ENCODE results near the gene SHROOM1. TPM values are rescaled to one million over a fixed set of nuclear protein-coding genes. Genes with fewer than 3 reads are reported as not detected.

The SHROOM1 gene
- total RNA-seq, 2 donors from 2014 or later = 5.2 to 6.8 TPM

DNA sequence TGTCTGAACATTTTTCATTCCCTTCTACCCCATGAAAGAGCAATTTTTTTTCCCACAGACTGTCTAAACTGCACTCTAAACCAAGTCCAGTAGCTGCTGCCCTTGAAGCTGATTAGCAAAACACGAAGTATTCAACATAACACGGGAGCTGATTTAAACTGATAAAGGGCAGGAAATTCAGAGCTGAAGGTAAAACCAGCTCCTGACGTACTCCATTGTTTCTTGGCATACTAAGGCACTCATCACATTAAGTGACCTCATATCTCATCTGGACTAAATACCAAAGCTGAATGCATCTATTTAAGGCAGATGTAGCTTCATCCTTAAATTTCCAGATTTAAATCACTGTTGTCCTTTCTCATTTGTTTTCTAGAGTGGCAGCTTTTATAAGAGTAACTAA, 23.9 kb upstream of the SHROOM1 start:
- intact Hi-C loops (cut with DNase I) = no loop called here
- DNase-seq (ENCODE audit: low spot score) = no peak

DNA sequence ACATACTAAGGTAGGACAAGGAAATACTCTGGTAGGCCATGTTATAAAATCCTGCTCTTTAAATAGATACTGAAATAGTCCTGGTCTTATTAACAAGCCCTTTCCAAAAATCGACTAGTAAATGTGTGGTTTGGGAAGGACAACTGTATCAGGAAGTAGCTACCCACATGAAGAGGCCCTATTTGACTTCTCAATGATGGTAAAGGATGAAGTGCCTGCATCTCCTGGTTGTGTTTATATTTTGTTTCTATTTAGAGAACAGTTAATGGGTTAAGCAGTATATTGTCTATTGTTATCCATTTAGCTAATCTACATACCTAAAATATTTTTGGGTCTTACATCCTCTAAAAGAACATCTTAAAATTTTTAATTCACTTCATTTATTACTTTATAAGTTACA, 23.3 kb upstream of the SHROOM1 start:
- intact Hi-C loops (cut with DNase I) = no loop called here
- DNase-seq (ENCODE audit: low spot score) = no peak

DNA sequence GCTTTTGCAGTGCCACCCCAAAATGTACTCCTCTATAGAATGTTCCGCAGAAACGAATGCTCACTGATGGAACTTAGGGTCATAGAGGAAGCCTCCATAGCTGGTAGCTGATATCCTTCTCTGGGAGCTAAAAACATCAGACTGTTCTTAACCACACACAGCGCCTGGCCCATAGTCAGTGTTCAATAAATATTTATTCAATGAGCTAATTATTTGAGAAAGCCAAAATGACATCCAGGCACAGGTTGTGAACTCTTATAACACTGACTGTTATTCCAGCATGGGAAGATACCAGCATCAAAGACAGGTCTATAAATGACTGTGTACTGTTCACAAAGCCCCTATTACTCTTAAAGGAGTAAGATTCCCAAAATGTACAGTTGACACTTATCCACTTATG, 22.9 kb upstream of the SHROOM1 start:
- DNase-seq (ENCODE audit: low spot score) = no peak
- intact Hi-C loops (cut with DNase I) = no loop called here

DNA sequence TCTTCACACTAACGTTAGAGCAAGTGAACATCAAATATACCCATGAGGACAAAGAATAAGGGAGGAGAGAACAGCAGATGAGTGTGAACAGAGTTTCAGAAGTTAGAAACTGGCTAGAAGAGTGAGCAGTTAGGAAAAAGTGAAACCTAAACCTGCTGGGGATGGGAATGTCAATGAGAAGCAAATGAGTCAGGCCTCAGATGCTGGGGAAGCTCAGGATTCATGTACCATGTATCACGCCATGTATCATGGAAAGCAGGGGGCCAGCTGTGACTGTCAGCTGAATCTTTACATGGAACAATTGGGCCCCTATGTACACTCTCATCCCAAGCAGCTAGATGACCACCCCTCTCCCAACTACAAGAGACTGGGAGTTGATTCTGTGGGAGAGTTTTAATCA, 19.6 kb upstream of the SHROOM1 start:
- no peak for DNase-seq (ENCODE audit: low spot score)
- intact Hi-C loops (cut with DNase I) = no loop called here

DNA sequence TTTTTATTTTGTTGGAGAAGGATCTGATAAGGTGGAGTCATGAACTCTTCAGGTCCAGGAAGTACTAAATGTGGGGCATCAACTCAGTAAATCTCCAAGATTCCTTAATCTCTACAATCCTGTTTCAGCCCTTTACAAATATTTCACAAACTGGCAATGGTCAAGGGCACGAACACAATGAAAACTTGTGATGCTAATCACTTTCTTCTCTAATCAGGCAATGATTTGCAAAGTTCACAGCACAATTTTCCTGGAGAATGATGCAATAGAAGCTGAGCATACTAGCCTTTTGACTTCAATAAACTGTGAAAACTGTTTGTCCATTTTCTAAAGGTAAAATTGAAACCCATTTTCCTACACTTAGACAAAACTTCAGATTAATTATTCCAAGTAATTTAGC, 18.9 kb upstream of the SHROOM1 start:
- DNase-seq (ENCODE audit: low spot score) = no peak
- intact Hi-C loops (cut with DNase I) = no loop called here

DNA sequence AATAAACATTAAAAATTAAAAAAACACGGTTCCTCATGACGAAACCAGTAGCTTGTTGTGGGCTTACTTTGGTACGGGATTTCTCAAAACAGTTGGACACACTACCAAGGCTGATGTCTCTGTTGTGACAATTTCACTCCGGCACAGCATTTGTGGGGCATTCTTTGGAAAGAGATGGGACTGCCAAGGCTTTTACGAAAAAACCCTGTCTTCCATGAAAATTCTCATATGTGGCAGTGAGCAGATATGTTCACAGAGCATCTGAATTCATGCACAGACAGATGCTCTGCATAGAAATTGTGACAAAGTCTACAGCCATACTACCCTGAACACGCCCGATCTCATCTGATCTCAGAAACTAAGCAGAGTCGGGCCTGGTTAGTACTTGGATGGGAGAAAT, 17.8 kb upstream of the SHROOM1 start:
- DNase-seq (ENCODE audit: low spot score) = no peak
- intact Hi-C loops (cut with DNase I) = no loop called here

DNA sequence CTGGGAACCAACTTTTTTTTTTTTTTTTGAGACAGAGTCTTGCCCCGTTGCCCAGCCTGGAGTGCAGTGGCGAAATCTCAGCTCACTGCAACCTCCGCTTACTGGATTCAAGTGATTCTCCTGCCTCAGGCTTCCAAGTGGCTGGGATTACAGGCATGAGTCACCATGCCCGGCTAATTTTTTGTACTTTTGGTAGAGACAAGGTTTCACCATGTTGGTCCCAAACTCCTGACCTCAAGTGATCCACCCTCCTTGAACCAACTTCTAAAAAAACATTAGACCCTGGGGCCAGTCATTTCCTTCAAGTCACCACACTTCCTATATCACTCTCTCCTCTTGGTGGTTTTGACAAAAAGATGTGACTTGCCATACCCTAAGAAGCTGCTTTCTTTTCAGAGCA, 10.9 kb upstream of the SHROOM1 start:
- intact Hi-C loops (cut with DNase I) = no loop called here
- no peak for DNase-seq (ENCODE audit: low spot score)

DNA sequence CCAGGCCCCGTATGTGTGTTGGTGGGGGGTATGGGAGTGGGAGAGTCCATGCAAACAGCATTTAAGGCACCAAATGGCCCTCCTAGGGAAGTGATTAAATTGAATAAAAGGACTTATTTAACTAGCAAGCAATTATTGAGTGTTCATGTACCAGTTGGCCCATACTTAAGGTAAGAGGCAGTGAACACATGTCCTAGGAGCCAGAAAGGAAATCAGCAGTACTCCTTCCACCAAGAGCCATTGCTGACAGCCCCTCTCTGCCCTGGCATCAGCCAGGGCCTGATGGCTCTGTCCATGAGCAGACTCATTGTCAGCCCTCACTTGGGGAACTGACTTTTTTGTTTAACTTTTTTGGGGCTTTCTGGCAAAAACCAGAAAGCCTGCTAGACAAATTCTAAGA, 10.4 kb upstream of the SHROOM1 start:
- no peak for DNase-seq (ENCODE audit: low spot score)
- intact Hi-C loops (cut with DNase I) = no loop called here

DNA sequence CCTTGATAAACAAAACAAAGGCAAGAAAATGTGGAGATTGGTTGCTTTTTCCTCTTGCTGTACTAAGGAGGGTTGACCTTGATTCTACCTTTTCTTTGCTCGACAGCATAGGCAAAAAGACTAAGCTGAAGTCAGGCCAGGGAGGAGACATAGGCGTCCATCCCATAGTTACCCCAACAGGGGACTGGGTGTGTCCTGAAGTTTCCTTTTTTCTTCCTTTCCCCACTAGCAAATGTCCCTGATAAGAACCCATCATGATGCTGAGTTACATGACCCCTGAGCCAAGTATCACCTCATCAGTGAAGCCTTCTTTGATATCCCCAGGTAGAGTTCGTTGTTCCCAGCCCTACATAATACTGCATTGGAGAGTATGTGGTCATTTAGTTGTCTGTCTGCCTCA, 9.9 kb upstream of the SHROOM1 start:
- DNase-seq (ENCODE audit: low spot score) = no peak
- intact Hi-C loops (cut with DNase I) = no loop called here

DNA sequence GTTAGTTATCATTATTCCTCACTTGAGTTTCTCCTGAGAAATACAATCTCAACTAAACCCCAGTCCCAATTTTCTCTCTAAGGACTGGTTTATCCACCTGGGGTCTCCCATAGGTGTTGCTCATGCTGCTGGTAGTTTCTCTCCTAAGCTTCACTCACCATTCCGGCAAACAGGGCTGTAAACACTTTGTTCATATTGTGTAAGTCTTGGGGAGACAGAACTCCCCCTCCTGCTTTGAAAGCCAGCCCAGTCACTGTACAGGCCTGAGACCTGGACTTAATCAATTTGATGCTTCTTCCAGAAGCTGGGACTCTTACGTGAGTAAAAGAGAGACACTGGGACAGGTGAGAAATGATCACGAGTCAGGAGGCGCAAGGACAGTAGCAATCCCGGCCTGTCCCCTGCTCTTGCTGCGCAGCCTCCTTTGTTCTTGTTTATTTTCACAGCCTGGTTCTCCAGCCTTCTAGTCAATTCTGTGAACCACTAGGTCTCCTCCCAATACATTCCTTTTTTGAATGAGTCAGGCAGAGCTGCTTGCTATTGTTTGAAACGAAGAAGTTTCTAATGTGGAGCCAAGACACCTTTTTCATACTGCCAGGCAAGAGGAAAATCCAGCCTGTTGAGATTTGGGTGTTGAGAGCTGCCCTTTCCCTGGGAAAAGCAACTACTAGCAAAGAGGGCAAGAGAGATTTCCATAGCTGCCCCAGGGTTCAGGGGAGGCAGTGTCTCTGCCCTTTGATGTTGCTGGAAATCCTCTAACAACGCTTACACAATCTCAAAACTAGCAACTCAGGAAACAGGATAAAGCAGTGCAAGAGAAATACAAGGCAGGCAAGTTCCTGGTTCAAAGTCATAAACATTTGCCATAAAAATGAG, 9.2 kb upstream of the SHROOM1 start:
- intact Hi-C loops (cut with DNase I) = no loop called here
- no peak for DNase-seq (ENCODE audit: low spot score)

DNA sequence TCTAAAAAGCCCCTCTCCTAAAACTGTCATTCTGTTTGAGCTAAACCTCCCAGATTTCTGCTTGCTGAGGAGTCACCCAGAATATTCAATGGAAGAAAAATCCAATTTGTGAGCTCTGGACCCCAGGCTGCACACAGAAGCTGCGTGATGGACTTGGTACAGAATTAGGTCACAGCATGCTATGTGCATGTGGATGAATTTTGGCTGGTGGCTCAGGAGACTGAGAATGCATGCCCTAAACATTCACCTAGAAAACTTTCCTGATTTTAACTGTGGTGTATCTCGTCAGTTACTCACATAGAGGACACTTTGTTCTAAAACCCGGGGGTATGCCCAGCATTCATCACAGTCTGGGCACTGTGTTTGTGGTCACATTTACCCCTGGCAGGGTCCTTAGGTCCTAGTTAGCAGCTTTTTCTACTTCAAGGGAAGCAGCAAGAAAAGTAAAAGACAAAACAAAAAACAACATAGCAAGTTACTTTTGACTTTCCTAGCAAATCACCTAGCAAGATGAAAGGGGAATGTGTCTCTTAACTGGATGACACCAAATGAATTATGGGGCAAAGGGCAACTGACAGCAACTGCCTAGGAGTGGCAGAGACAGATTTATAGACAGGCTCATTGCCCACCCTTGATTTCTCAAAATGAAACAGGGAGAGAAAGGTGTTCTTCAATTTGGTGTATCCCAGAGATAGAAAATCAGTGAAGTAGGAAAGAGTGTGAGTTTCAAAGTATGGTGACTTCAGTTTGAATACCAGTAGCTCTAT, 8.3 kb upstream of the SHROOM1 start:
- intact Hi-C loops (cut with DNase I) = no loop called here
- no peak for DNase-seq (ENCODE audit: low spot score)

DNA sequence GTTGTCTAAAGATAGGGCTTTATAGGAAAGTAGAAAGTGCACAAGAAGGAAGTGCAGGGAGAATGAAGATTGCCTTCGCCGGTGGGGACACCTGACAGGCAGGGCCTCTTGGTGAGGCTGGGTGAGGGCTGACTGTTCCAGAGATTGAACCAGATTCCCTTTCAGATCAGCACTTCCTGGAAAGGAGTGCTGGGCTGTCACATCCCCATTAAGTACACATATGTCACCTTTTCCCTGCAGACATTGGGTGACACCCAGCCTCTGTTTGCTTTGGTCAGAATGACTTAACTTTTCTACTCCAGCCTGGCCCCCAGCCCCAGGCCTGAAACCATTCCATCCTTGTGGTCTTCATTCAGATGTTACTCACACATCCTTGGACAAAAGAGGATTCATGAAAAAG, 7.4 kb upstream of the SHROOM1 start:
- intact Hi-C loops (cut with DNase I) = no loop called here
- DNase-seq (ENCODE audit: low spot score) = no peak

DNA sequence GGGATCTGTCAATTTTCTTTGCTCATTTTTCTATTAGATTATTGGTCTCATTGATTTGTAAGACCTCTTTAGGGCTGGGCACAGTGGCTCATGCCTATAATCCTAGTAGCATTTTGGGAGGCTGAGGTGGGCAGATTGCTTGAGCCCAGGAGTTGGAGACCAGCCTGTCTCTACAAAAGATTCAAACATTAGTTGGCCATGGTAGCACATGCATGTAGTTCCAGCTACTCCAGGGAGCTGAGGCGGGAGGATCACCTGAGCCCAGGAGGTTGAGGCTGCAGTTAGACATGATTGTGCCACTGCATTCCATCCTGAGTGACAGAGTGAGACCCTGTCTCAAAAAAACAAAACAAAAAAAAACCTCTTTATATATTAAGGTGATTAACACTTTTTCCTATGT, 6.4 kb upstream of the SHROOM1 start:
- DNase-seq (ENCODE audit: low spot score) = no peak

DNA sequence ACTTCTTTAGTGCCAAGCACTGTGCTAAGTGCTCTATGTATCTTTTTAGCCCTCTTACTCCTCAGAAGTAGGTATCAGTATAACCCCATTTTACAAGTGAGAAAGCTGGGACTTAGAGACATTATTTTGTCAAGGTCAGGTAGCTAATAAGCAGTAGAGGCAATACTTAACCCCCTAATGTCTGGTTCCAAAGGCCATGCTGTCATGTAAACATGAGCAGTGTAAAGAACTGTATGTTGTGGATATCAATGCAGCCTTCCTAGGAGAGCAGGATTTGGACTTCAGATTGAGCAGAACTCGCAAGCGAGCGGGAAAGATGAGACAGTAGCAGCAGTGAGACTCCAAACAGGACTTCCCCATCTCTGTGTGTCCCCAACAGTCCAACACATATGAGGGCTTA, 3.6 kb upstream of the SHROOM1 start:
- intact Hi-C loops (cut with DNase I) = no loop called here
- DNase-seq (ENCODE audit: low spot score) = no peak

More for the DNA sequence above, 6.4 kb upstream of the SHROOM1 start:
- intact Hi-C loops (cut with DNase I) = no loop called here

DNA sequence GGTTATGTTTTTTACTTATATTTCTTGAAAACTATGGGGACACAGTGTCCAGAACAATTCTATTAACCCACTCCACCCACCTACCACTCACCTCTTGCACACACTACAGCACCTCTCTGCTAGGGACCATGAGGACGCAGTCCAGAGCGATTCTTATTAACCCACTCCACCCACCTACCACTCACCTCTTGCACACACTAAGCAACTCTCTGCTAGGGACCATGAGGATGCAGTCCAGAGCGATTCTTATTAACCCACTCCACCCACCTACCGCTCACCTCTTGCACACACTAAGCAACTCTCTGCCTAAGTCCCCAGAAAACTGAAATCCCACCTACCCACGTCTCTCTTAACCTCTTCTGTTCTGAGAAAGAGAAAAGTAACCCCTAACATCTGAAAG, 2.2 kb upstream of the SHROOM1 start:
- no peak for DNase-seq (ENCODE audit: low spot score)
- intact Hi-C loops (cut with DNase I) = no loop called here

DNA sequence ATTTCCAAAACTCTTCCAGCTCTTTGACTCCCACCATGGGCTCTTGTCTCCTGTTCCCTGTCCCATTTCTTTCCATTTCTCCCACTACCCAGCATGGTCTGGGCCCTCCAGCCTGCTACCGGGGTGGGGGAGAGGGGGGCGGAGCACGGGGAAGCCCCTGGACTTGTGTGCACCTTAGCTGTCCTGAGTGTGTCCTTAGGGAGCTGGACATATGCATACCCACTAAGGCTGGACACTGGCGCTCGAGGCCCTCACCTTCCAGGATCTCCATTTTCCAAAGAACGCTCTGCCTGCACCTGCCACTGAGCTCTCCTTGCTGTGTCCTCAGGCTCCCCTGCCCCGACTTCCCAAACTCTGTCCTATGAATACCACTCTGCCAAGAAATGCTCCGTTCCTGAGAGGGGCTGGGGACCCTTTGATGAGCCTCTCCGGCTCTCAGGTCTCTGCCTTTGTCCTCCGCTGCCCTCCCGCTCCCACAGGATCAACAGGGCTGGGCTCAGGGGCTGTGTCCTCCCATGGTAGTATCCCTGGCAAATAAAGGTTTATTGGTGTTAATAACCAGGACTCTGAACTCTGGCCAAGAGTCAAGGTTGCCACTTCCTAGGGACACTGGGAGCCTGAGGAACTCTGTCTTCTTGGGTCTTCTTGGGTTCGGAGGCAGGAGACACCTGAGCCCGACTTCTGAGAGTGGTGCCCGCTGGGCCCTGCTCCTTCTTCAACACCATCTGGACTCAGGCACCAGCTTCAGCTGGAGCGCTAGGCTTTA, 831 bp upstream of the SHROOM1 start:
- intact Hi-C loops (cut with DNase I) = no loop called here
- no peak for DNase-seq (ENCODE audit: low spot score)

DNA sequence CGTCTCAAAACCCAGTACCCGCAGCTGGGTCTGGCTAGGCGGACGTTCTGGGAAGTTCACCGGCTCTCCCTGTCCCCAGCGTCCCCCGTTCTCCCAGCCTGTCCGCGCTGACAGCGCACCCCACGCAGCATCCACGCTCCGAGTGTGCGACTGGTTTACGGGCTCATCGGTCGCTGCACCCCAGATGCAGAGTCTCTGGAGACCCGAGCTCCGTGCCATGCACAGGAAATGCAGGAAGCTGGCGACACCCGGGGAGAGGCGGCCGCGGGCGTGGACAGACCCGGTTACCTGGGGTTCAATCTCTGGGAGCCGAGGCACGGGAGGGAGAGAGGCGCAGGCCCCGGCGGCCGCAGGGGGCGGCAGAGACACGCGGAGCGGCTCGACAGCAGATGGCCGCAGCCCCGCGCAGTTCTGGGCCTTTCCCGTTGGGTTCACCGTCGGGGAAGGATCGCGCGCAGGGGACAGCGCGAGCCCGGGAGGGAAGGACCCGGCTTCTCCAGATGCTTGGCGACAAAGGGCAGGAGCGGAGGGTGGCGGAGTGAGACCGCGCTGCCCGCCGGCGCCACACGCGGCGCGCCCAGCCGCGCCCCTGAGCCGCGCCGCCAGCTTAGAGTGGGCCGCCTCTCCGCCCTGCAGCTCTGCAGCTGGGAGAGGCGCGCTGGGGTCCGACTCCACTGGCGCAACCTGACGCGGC, 558 bp downstream of the SHROOM1 start:
- intact Hi-C loops (cut with DNase I) = loop anchor here in 1 of 2 donors (10.0 kb wide), 1 partner anchor 305 kb away; no protein-coding TSS in a partner anchor
- DNase-seq (ENCODE audit: low spot score) = peak; percentile 93

DNA sequence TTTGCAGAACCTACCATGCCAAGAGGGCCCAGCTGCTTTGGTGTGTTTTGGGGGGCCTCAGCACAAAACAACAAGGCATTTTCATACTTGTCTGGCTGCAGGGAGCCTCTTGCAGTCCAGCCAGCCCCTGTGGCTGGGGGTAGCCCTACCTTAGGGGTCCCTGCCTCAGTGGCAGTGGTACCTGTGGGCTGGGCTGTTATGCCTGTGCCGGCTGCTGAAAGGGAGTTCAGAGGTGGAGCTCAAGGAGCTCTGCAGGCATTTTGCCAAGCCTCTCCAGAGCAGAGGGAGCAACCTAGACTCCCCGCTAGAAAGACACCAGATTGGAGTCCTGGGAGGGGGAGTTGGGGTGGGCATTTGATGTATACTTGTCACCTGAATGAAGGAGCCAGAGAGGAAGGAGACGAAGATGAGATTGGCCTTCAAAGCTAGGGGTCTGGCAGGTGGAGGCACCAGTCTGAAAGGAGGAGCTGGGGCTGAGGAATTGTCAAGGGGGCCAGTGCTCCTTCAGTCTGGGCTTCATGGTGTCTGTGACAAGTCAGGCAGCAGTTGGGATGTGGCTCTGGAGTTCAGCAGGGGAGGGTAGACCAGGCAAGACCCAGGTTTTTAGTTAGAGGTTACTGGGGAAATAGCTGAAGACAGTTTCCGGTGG, 1.5 kb downstream of the SHROOM1 start:
- intact Hi-C loops (cut with DNase I) = loop anchor here in 1 of 2 donors (10.0 kb wide), 1 partner anchor 304 kb away; no protein-coding TSS in a partner anchor
- no peak for DNase-seq (ENCODE audit: low spot score)
